ENCODE measurements around the gene OR1D5.

OR1D5 gene

DNA sequence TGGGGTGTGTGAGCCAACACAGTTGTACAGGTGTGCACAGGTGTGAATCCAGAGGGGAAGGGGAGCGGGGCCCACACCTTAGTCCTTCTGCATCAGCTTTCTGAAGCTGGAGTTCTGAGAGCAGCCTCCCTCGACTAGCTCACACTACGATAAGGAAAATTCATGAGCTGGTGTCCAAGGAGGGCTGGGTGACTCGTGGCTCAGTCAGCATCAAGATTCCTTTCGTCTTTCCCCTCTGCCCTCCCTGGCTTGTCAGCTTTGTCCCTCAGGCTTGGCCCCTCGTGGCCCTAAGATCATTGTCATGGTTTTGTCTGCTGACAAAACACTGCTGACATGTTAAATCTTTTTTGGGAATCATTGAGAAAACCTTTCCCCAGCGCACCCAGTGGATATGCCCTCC lies 47.5 kb downstream of the OR1D5 start:
- no peak for DNase-seq (ENCODE audit: extremely low spot score)
- POLR2A ChIA-PET: no interaction called here
- CTCF ChIA-PET: interaction anchor here (1.1 to 7.0 kb wide), 2 partner anchors 9 to 166 kb away, joined by 3 to 54 read pairs; no protein-coding TSS in a partner anchor
- TF ChIP-seq, protein P1, sequence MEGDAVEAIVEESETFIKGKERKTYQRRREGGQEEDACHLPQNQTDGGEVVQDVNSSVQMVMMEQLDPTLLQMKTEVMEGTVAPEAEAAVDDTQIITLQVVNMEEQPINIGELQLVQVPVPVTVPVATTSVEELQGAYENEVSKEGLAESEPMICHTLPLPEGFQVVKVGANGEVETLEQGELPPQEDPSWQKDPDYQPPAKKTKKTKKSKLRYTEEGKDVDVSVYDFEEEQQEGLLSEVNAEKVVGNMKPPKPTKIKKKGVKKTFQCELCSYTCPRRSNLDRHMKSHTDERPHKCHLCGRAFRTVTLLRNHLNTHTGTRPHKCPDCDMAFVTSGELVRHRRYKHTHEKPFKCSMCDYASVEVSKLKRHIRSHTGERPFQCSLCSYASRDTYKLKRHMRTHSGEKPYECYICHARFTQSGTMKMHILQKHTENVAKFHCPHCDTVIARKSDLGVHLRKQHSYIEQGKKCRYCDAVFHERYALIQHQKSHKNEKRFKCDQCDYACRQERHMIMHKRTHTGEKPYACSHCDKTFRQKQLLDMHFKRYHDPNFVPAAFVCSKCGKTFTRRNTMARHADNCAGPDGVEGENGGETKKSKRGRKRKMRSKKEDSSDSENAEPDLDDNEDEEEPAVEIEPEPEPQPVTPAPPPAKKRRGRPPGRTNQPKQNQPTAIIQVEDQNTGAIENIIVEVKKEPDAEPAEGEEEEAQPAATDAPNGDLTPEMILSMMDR (IDR thresholded peaks at IDR 0.05; ENCODE audit: control extremely low read depth, extremely low read depth, low read depth, missing control alignments): no peak

DNA sequence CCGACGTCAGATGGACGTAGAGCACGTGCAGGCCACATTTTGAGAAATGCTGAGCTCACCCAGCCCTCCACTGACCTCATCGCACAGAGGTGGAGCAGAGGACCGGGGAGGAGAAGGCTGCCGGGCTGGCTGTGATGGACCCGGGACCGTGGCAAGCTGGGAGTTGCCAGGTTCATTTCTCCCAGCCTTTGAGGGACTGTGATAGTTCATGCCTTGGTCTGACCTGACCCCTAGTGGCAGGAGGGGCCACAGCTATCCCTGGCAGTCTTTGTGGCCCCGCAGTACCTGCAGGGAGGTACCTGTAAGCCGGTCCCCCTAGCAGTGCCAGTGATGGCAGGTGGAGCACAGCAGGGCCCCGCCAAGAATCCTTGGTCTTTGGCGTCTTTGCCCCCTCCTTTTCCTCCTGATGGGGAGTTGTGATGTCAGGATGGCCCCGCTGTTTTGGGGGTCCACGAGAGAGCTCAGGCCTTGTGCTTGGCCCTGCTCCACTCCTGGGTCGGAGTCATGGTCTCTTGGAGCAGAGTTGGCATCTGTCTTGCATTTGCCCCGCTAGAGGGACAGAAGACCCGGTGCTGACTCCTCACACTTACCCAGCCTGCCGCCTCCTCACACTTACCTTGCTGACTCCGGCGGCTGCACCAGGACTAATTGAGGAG lies 50.4 kb downstream of the OR1D5 start:
- peak; percentile 83 for DNase-seq (ENCODE audit: extremely low spot score)
- ChIA-PET POLR2A (no interaction called here), CTCF (interaction anchor here (0.6 to 7.0 kb wide), 21 partner anchors 9 to 630 kb away, joined by 3 to 54 read pairs (median 4); no protein-coding TSS in a partner anchor)
- TF ChIP-seq, protein P1 (IDR thresholded peaks at IDR 0.05; ENCODE audit: control extremely low read depth, extremely low read depth, low read depth, missing control alignments): peak; percentile 90
